GM12878 (cell line): ENCODE data around the gene FBXL12.

ENCODE experiments used
- CTCF ChIP-seq, 3 experiments: IDR thresholded peaks in 2 of 3; conservative IDR thresholded peaks in 1 of 3; 2 replicates each; pipeline ENCODE4 v1.5.1; 2011; ENCODE audit warnings: low read depth in 3 of 3, low read length in 3 of 3, mild to moderate bottlenecking in 3 of 3, control low read depth in 2 of 3, moderate library complexity in 2 of 3, inconsistent platforms in 1 of 3, mixed read lengths in 1 of 3; ENCODE audit not compliant: control insufficient read depth in 2 of 3, insufficient read depth in 1 of 3; ENCODE audit errors: extremely low read depth in 1 of 3
- HDGF ChIP-seq: fragments of 450-650 bp; IDR thresholded peaks from 2 replicates; pipeline ENCODE4 v1.6.1; 2016; ENCODE audit warnings: antibody characterized with exemption
- POLR2A ChIP-seq: IDR thresholded peaks from 2 replicates; pipeline ENCODE4 v1.6.1; 2011; ENCODE audit warnings: low read depth, mild to moderate bottlenecking, low read length
- POLR2AphosphoS5 ChIP-seq: IDR thresholded peaks from 2 replicates; pipeline ENCODE4 v1.6.1; 2011; ENCODE audit warnings: mild to moderate bottlenecking, low read length, inconsistent platforms
- TAF1 ChIP-seq: IDR thresholded peaks from 2 replicates; pipeline ENCODE4 v1.6.1; 2011; ENCODE audit warnings: mild to moderate bottlenecking, low read depth, low read length, borderline replicate concordance

GRCh38 chr19:9863759-9864158 lies 44.9 kb upstream of the FBXL12 start:
- TF ChIP-seq POLR2AphosphoS5 (no peak), CTCF (IDR thresholded peaks at IDR 0.05 in 2 of 3, conservative IDR thresholded peaks at IDR 0.05 in 1 of 3; ENCODE audit: control insufficient read depth in 2 of 3, extremely low read depth in 1 of 3, insufficient read depth in 1 of 3, low read depth in 3 of 3, low read length in 3 of 3) (no peak), POLR2A (no peak), TAF1 (no peak), HDGF (no peak)
